Endothelial cell of umbilical vein (primary cell): ENCODE data around the gene AK4. TPM values are rescaled to one million over a fixed set of nuclear protein-coding genes. Genes with fewer than 3 reads are reported as not detected.
A peak's percentile ranks its signal among the peaks of the same experiment; 100 is the strongest.

ENCODE experiments used
- BruUV-seq: library from RNA; stranded (reverse); fragments of 400-500 nt; replicated peaks from 2 replicates; lab custom pipeline; 2021; lab: Mats Ljungman, UMichigan
- CTCF ChIA-PET: fragments of 300-600, 350-600 bp; sonication (Branson Sonifier 250); formaldehyde crosslinking; loops from one replicate; lab custom pipeline; 2021; ENCODE audit warnings: antibody characterized with exemption, inconsistent platforms; lab: Charles Lee
- POLR2A ChIA-PET: fragments of 300-600, 350-600 bp; sonication (Branson Sonifier 250); formaldehyde crosslinking; loops from one replicate; lab custom pipeline; 2021; ENCODE audit warnings: antibody characterized with exemption, inconsistent platforms; lab: Charles Lee
- DNase-seq: peaks from one replicate; pipeline ENCODE4 v3.0.0-alpha.2; 2011; ENCODE audit warnings: low read depth, low spot score
- FAIRE-seq: peaks from 2 replicates; lab custom pipeline; 2011; peaks lifted over from hg19 to GRCh38; lab: Jason Lieb, UNC
- H2AFZ ChIP-seq: 2 replicates; pipeline ENCODE4 v1.6.0; 2012; ENCODE audit warnings: low read depth, low read length, control low read depth, inconsistent platforms
- H3K27ac ChIP-seq: 2 replicates; pipeline ENCODE4 v1.5.1; 2011; ENCODE audit warnings: low read depth, mild to moderate bottlenecking, control low read depth, low read length, moderate library complexity; ENCODE audit not compliant: insufficient read depth
- H3K27me3 ChIP-seq, 2 experiments: 2 replicates each; pipeline versions ENCODE4 v1.6.0 to v1.6.1; 2011; ENCODE audit warnings: low read length in 2 of 2, mixed read lengths in 1 of 2; ENCODE audit not compliant: control insufficient read depth in 2 of 2, insufficient read depth in 2 of 2
- H3K36me3 ChIP-seq, 2 experiments: 2 replicates in 1 of 2; 3 replicates in 1 of 2; pipeline ENCODE4 v1.5.1; 2011; ENCODE audit warnings: low read length in 2 of 2, mild to moderate bottlenecking in 1 of 2, moderate library complexity in 1 of 2; ENCODE audit not compliant: control insufficient read depth in 2 of 2, insufficient read depth in 2 of 2; ENCODE audit errors: extremely low read depth in 1 of 2
- H3K4me1 ChIP-seq: 3 replicates; pipeline ENCODE4 v1.5.1; 2011; ENCODE audit warnings: mild to moderate bottlenecking, low read length; ENCODE audit not compliant: control insufficient read depth, insufficient read depth; ENCODE audit errors: extremely low read depth
- H3K4me2 ChIP-seq: 2 replicates; pipeline ENCODE4 v1.6.1; 2011; ENCODE audit warnings: low read length, control low read depth, mixed read lengths; ENCODE audit not compliant: insufficient read depth
- H3K4me3 ChIP-seq, 3 experiments: fragments of 200-600 bp in 1 of 3; sonication (generic), shearing (Covaris generic) in 1 of 3; replicated peaks in 1 of 3; 2 replicates each; pipeline ENCODE4 v1.5.1; 2011 to 2016; ENCODE audit warnings: control low read depth in 3 of 3, low read length in 3 of 3, mild to moderate bottlenecking in 2 of 3, inconsistent platforms in 1 of 3, low read depth in 1 of 3, moderate library complexity in 1 of 3; ENCODE audit not compliant: insufficient read depth in 1 of 3
- H3K79me2 ChIP-seq: 2 replicates; pipeline ENCODE4 v1.6.0; 2012; ENCODE audit warnings: low read length, inconsistent platforms; ENCODE audit not compliant: control insufficient read depth, insufficient read depth
- H3K9ac ChIP-seq: replicated peaks from 2 replicates; pipeline ENCODE3; 2011; ENCODE audit warnings: low read length, control low read depth; ENCODE audit not compliant: insufficient read depth; ENCODE audit errors: extremely low read depth
- H3K9me1 ChIP-seq: replicated peaks from 3 replicates; pipeline ENCODE4 v1.6.0; 2011; ENCODE audit warnings: mild to moderate bottlenecking, low read length; ENCODE audit not compliant: control insufficient read depth, insufficient read depth; ENCODE audit errors: extremely low read depth
- H3K9me3 ChIP-seq: replicated peaks from 2 replicates; pipeline ENCODE4 v1.5.1; 2012; ENCODE audit warnings: low read length, inconsistent platforms; ENCODE audit not compliant: control insufficient read depth, insufficient read depth
- H4K20me1 ChIP-seq: replicated peaks from 2 replicates; pipeline ENCODE3; 2011; ENCODE audit warnings: mild to moderate bottlenecking, low read length; ENCODE audit not compliant: control insufficient read depth, insufficient read depth; ENCODE audit errors: extremely low read depth
- EZH2 ChIP-seq: IDR thresholded peaks from 2 replicates; pipeline ENCODE4 v1.6.1; 2012; ENCODE audit warnings: borderline replicate concordance, low read depth, mild to moderate bottlenecking, moderate library complexity, low read length, inconsistent platforms; ENCODE audit not compliant: severe bottlenecking
- FOS ChIP-seq: IDR thresholded peaks from 2 replicates; pipeline ENCODE4 v1.6.1; 2011; ENCODE audit warnings: mild to moderate bottlenecking, low read length, moderate library complexity, borderline replicate concordance; ENCODE audit not compliant: insufficient read depth
- GATA2 ChIP-seq: IDR thresholded peaks from 2 replicates; pipeline ENCODE4 v1.7.0; 2011; ENCODE audit warnings: low read depth, mild to moderate bottlenecking, moderate library complexity, mixed read lengths, low read length; ENCODE audit not compliant: insufficient read length, insufficient read depth
- JUN ChIP-seq: IDR thresholded peaks from 2 replicates; pipeline ENCODE4 v1.6.1; 2011; ENCODE audit warnings: borderline replicate concordance, low read depth; ENCODE audit not compliant: insufficient read length, insufficient read depth
- MYC ChIP-seq: IDR thresholded peaks from one replicate; pipeline ENCODE4 v1.6.1; 2011; ENCODE audit warnings: mild to moderate bottlenecking, low read depth, low read length
- POLR2A ChIP-seq: IDR thresholded peaks from 2 replicates; pipeline ENCODE4 v1.6.1; 2012; ENCODE audit warnings: low read depth, mild to moderate bottlenecking, control low read depth, low read length
- POLR2AphosphoS5 ChIP-seq: IDR thresholded peaks from 2 replicates; pipeline ENCODE4 v1.6.1; 2012; ENCODE audit warnings: low read depth, mild to moderate bottlenecking, control low read depth, low read length, moderate library complexity; ENCODE audit not compliant: insufficient read depth
- dilution Hi-C: fragments of 300-500 bp; cut with MboI; formaldehyde crosslinking; loops from one replicate; pipeline ENCODE4 v1.15.0; 2019; ENCODE audit warnings: low sequenced_read_pairs; ENCODE audit not compliant: extremely low pct_ligation_motif_present
- intact Hi-C: fragments of 100-400 bp; cut with micrococcal nuclease; formaldehyde crosslinking; loops from one replicate; pipeline ENCODE4 v1.10.0; 2022
- polyA plus RNA-seq, 4 experiments: library from polyadenylated mRNA; depleted of rRNA in 3 of 4; stranded (reverse) in 3 of 4; unstranded in 1 of 4; fragments of >200 nt; gene quantifications; 2 replicates each; pipeline versions ENCODE4 v1.2.1 to v1.2.3, GENCODE V29; 2011 to 2012; ENCODE audit warnings: missing spikeins in 1 of 4
- total RNA-seq: library from RNA; stranded (reverse); gene quantifications from 2 replicates; pipeline ENCODE4 v1.2.3, GENCODE V29; 2021
- TF ChIP-seq, protein P1 (sequence below), 2 donors: IDR thresholded peaks; 1 replicate in 1 of 2; 2 replicates in 1 of 2; pipeline ENCODE4 v1.5.1; 2011; ENCODE audit warnings: low read length in 2 of 2, mild to moderate bottlenecking in 2 of 2, moderate library complexity in 2 of 2, control low read depth in 1 of 2, inconsistent platforms in 1 of 2, low read depth in 1 of 2; ENCODE audit not compliant: insufficient read depth in 1 of 2; ENCODE audit errors: extremely low read depth in 1 of 2
- TF ChIP-seq, protein P2 (sequence below): IDR thresholded peaks from 2 replicates; pipeline ENCODE4 v1.6.1; 2011; ENCODE audit not compliant: insufficient read depth, insufficient read length

The AK4 gene
- total and polyA plus RNA-seq, 2 donors (not counting 3 experiments of a cell fraction or from before 2014, with no cell fraction given), result 2.2 to 5.6 TPM

GRCh38 chr1:65253800-65254319 lies 105.9 kb downstream of the AK4 start:
- intact Hi-C loops, result loop anchor here (1.0 kb wide), 2 partner anchors 11 to 166 kb away; partner anchors contain the start of genes LEPR and LEPROT
- BruUV-seq, result no TSS peak
- H3K4me3 ChIP-seq, result peak overlapping the region; percentile 44 to 80 (median 70)
- no peak for TF ChIP-seq FOS
- no peak for TF ChIP-seq POLR2A
- no peak for TF ChIP-seq GATA2
- no peak for TF ChIP-seq POLR2AphosphoS5
- TF ChIP-seq EZH2, result no peak
- no peak for TF ChIP-seq JUN
- no peak for TF ChIP-seq MYC
- TF ChIP-seq, protein P1, sequence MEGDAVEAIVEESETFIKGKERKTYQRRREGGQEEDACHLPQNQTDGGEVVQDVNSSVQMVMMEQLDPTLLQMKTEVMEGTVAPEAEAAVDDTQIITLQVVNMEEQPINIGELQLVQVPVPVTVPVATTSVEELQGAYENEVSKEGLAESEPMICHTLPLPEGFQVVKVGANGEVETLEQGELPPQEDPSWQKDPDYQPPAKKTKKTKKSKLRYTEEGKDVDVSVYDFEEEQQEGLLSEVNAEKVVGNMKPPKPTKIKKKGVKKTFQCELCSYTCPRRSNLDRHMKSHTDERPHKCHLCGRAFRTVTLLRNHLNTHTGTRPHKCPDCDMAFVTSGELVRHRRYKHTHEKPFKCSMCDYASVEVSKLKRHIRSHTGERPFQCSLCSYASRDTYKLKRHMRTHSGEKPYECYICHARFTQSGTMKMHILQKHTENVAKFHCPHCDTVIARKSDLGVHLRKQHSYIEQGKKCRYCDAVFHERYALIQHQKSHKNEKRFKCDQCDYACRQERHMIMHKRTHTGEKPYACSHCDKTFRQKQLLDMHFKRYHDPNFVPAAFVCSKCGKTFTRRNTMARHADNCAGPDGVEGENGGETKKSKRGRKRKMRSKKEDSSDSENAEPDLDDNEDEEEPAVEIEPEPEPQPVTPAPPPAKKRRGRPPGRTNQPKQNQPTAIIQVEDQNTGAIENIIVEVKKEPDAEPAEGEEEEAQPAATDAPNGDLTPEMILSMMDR (IDR thresholded peaks at IDR 0.05; ENCODE audit: extremely low read depth in 1 of 2, insufficient read depth in 1 of 2, low read depth in 1 of 2, low read length in 2 of 2), result no peak
- TF ChIP-seq, protein P2, sequence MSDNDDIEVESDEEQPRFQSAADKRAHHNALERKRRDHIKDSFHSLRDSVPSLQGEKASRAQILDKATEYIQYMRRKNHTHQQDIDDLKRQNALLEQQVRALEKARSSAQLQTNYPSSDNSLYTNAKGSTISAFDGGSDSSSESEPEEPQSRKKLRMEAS, result no peak
- no peaks in the 10 kb centered on the region for H4K20me1 ChIP-seq
- peak overlapping the region; percentile 86 for H2AFZ ChIP-seq
- peak; percentile 11 for DNase-seq
- H3K9me1 ChIP-seq, result no peaks in the 10 kb centered on the region
- no peaks in the 10 kb centered on the region for H3K27me3 ChIP-seq
- H3K36me3 ChIP-seq, result no peaks in the 10 kb centered on the region
- peaks cover 13% of the 10 kb centered on the region for H3K4me1 ChIP-seq
- peak overlapping the region; percentile 75 for H3K4me2 ChIP-seq
- peak overlapping the region; percentile 70 for H3K9ac ChIP-seq
- H3K79me2 ChIP-seq, result no peaks in the 10 kb centered on the region
- dilution Hi-C loops, result no loop called here
- H3K9me3 ChIP-seq, result no peaks in the 10 kb centered on the region
- POLR2A ChIA-PET, result interaction anchor here (1.8 kb wide), 1 partner anchor 166 kb away, joined by 5 read pairs; the partner anchor contains the start of genes LEPR and LEPROT
- FAIRE-seq, result peak; percentile 67
- peak overlapping the region; percentile 1 for H3K27ac ChIP-seq
- CTCF ChIA-PET, result interaction anchor here (0.8 to 3.7 kb wide), 13 partner anchors 9 to 434 kb away, joined by 3 to 24 read pairs (median 6); partner anchors contain the start of genes DNAJC6, LEPR and LEPROT
